IPS DF 6.9 (cell line): Measurements from ENCODE around the gene WDR45.

Source experiments
- DNase-seq: peaks from one replicate; pipeline ENCODE4 v3.0.0-alpha.2; 2013; ENCODE audit warnings: low read depth, low spot score
- H3K27ac ChIP-seq: one replicate; pipeline ENCODE4 v1.5.1; 2013; ENCODE audit warnings: low read length, control low read depth
- H3K27me3 ChIP-seq: 2 replicates; pipeline ENCODE4 v1.6.1; 2013; ENCODE audit warnings: mild to moderate bottlenecking, low read length; ENCODE audit not compliant: control insufficient read depth, insufficient read depth
- H3K36me3 ChIP-seq: 2 replicates; pipeline ENCODE4 v1.6.1; 2013; ENCODE audit warnings: low read length; ENCODE audit not compliant: control insufficient read depth, insufficient read depth
- H3K4me1 ChIP-seq: 2 replicates; pipeline ENCODE4 v1.6.1; 2013; ENCODE audit warnings: low read length; ENCODE audit not compliant: control insufficient read depth, insufficient read depth
- H3K4me3 ChIP-seq: 2 replicates; pipeline ENCODE4 v1.5.1; 2013; ENCODE audit warnings: mild to moderate bottlenecking, low read length
- H3K9me3 ChIP-seq: 2 replicates; pipeline ENCODE4 v1.6.1; 2013; ENCODE audit warnings: low read length, inconsistent platforms; ENCODE audit not compliant: control insufficient read depth, insufficient read depth
- WGBS: extraction: QIAGEN DNeasy Blood & Tissue Kit; methylation state at CpG from one replicate; pipeline ENCODE4 v1.1.7; 2013; ENCODE audit warnings: mixed read lengths, missing lambda C conversion rate; ENCODE audit not compliant: insufficient read length, insufficient coverage; 5-methylcytosine and 5-hydroxymethylcytosine counted together

The WDR45 gene

GRCh38 chrX:49064735-49065134 lies 15.0 kb downstream of the WDR45 start:
- Histone ChIP-seq H3K4me3 (no peak overlapping the region), H3K4me1 (0 out of 2 replicates have a peak, but pooled peaks cover 2% of the 10 kb centered on the region), H3K27me3 (no peaks in the 10 kb centered on the region), H3K27ac (no peak overlapping the region), H3K36me3 (peaks cover 8% of the 10 kb centered on the region), H3K9me3 (no peaks in the 10 kb centered on the region)
- no CpG with 5 or more reads among the region's 8 CpGs for WGBS
- DNase-seq = no peak

GRCh38 chrX:49064303-49064702 lies 15.4 kb downstream of the WDR45 start:
- no peak overlapping the region for H3K4me3 ChIP-seq
- H3K27ac ChIP-seq = no peak overlapping the region
- DNase-seq = no peak
- peaks cover 8% of the 10 kb centered on the region for H3K36me3 ChIP-seq
- H3K9me3 ChIP-seq = no peaks in the 10 kb centered on the region
- no CpG with 5 or more reads among the region's 20 CpGs for WGBS
- 0 out of 2 replicates have a peak, but pooled peaks cover 2% of the 10 kb centered on the region for H3K4me1 ChIP-seq
- H3K27me3 ChIP-seq = no peaks in the 10 kb centered on the region

GRCh38 chrX:49063715-49064114 lies 16.0 kb downstream of the WDR45 start:
- Histone ChIP-seq H3K27me3 (no peaks in the 10 kb centered on the region), H3K27ac (no peak overlapping the region), H3K36me3 (peaks cover 8% of the 10 kb centered on the region), H3K4me1 (0 out of 2 replicates have a peak, but pooled peaks cover 2% of the 10 kb centered on the region), H3K4me3 (no peak overlapping the region), H3K9me3 (no peaks in the 10 kb centered on the region)
- WGBS = no CpG with 5 or more reads among the region's 9 CpGs
- DNase-seq = no peak

- no peak overlapping the region for H3K4me3 ChIP-seq
- no peaks in the 10 kb centered on the region for H3K9me3 ChIP-seq
- DNase-seq = no peak
- H3K27ac ChIP-seq = no peak overlapping the region
- H3K4me1 ChIP-seq = peaks cover 2% of the 10 kb centered on the region; the same call in 1 of the 2 replicates
- WGBS = no CpG with 5 or more reads among the region's 10 CpGs
- peaks cover 3% of the 10 kb centered on the region for H3K36me3 ChIP-seq
- H3K27me3 ChIP-seq = no peaks in the 10 kb centered on the region
Measured at GRCh38 chrX:49061916-49062315, 17.8 kb downstream of the WDR45 start.

DNA sequence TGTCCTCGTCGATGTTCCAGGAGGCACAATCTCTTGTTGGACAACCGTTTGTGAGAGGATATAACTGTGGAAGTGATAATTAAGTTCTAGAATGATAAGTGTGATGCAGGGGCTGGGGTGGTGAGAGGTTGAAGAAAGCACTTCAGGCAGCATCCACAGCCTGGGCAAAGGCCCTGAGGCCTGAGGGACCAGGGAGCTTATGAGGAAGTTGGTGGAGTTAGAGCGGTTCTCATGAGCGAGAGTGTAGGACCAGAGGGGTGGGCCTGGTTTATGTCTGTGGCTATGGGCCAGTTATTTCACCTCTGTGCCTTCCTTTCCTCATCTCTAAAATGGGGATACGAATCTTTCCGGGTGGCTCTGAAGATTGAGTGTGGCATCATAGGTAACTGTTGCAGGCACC lies 18.2 kb downstream of the WDR45 start:
- DNase-seq = no peak
- no peaks in the 10 kb centered on the region for H3K9me3 ChIP-seq
- H3K36me3 ChIP-seq = peaks cover 3% of the 10 kb centered on the region
- no CpG with 5 or more reads among the region's 7 CpGs for WGBS
- no peaks in the 10 kb centered on the region for H3K27me3 ChIP-seq
- H3K4me3 ChIP-seq = no peak overlapping the region
- peaks cover 2% of the 10 kb centered on the region; the same call in 1 of the 2 replicates for H3K4me1 ChIP-seq
- no peak overlapping the region for H3K27ac ChIP-seq

GRCh38 chrX:49060914-49061313 lies 18.8 kb downstream of the WDR45 start:
- Histone ChIP-seq H3K4me1 (peaks cover 2% of the 10 kb centered on the region; the same call in 1 of the 2 replicates), H3K36me3 (peaks cover 3% of the 10 kb centered on the region), H3K9me3 (no peaks in the 10 kb centered on the region), H3K27ac (no peak overlapping the region), H3K27me3 (no peaks in the 10 kb centered on the region), H3K4me3 (no peak overlapping the region)
- no peak for DNase-seq
- no CpG with 5 or more reads among the region's 3 CpGs for WGBS

GRCh38 chrX:49059681-49060085 lies 20.0 kb downstream of the WDR45 start:
- H3K27me3 ChIP-seq = no peaks in the 10 kb centered on the region
- no peaks in the 10 kb centered on the region for H3K9me3 ChIP-seq
- peaks cover 3% of the 10 kb centered on the region for H3K4me1 ChIP-seq
- H3K4me3 ChIP-seq = peak overlapping the region; percentile 28; the same call in 1 of the 2 replicates
- DNase-seq = no peak
- WGBS = no CpG with 5 or more reads among the region's 10 CpGs
- peaks cover 3% of the 10 kb centered on the region for H3K36me3 ChIP-seq
- no peak overlapping the region for H3K27ac ChIP-seq

DNA sequence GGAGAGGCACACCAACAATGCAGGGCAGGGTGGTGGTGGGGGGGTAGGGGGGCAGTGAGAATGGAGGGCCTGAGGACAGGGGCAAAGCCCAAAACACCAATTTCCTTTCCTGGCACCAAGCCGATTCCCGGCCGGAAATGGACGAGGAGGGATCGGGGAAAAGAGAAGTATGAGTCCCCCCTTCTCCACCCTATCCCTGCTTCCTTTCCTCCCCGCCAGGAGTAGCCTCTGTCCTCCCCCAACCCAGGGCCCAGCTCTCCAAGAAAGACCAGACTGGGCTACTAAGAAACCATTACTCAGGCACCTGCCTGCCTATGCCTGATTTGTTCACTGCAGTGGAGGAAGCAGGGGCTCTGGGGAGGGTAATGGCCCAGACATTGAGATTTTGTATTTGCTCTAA lies 20.5 kb downstream of the WDR45 start:
- H3K9me3 ChIP-seq = no peaks in the 10 kb centered on the region
- no peak for DNase-seq
- H3K27me3 ChIP-seq = no peaks in the 10 kb centered on the region
- H3K4me1 ChIP-seq = peaks cover 3% of the 10 kb centered on the region
- H3K4me3 ChIP-seq = peak overlapping the region; percentile 28; the same call in 1 of the 2 replicates
- WGBS = no CpG with 5 or more reads among the region's 6 CpGs
- H3K27ac ChIP-seq = no peak overlapping the region
- H3K36me3 ChIP-seq = no peaks in the 10 kb centered on the region; the same call in 1 of the 2 replicates

DNA sequence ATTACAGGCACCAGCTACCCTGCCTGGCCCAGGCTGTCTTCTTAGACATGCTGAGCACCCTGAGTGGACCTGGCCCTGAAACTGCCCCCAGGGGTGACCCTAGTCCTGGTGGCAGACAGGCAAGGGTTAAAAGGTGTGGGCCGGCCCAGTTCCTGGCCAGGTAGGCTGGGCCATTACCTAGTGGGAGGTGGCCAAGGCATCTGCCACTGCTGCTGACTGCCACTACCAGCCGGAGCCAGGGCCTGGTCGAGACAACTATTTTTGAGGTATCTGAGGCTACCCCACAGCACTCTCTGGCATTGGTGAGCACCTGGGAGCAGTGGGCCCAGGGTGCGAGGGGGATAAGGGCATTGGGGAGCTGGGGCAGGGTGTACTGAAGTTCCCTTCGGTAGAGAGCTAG lies 20.9 kb downstream of the WDR45 start, which contains the start of gene CCDC120:
Gene CCDC120, plus strand, starts transcription at position 206 of the 400 bp plus-strand sequence. CDS start 3,043 bp downstream, outside the sequence.
- no CpG with 5 or more reads among the region's 5 CpGs for WGBS
- Histone ChIP-seq H3K9me3 (no peaks in the 10 kb centered on the region), H3K27ac (no peak within 1 kb of the TSS), H3K36me3 (no peaks in the 10 kb centered on the region), H3K27me3 (no peaks in the 10 kb centered on the region), H3K4me1 (peaks cover 3% of the 10 kb centered on the region), H3K4me3 (peak within 1 kb of the TSS; percentile 28; the same call in 1 of the 2 replicates)
- DNase-seq = no peak

GRCh38 chrX:49054073-49054762 lies 25.5 kb downstream of the WDR45 start:
- Histone ChIP-seq H3K36me3 (no peaks in the 10 kb centered on the region), H3K27me3 (no peaks in the 10 kb centered on the region), H3K4me3 (peak overlapping the region; percentile 70; the same call in 1 of the 2 replicates), H3K4me1 (peaks cover 1% of the 10 kb centered on the region), H3K9me3 (no peaks in the 10 kb centered on the region), H3K27ac (no peak overlapping the region)
- no CpG with 5 or more reads among the region's 5 CpGs for WGBS
- DNase-seq = no peak
